Liver (tissue), 9 donors: ENCODE measurements around the gene CAVIN1. TPM values are rescaled to one million over a fixed set of nuclear protein-coding genes. Genes with fewer than 3 reads are reported as not detected.

ENCODE experiments used
- DNase-seq: peaks from one replicate; pipeline ENCODE4 v3.0.0-alpha.2; 2017; ENCODE audit warnings: low spot score
- H3K27ac ChIP-seq, 2 donors: one replicate each; pipeline ENCODE4 v1.7.0; 2013; ENCODE audit warnings: inconsistent platforms in 2 of 2, low read length in 2 of 2, control low read depth in 1 of 2, low read depth in 1 of 2, mild to moderate bottlenecking in 1 of 2
- H3K27me3 ChIP-seq, 4 donors: one replicate each; pipeline versions ENCODE4 v1.6.1 to v1.7.0; 2013; ENCODE audit warnings: low read length in 3 of 4, inconsistent platforms in 1 of 4, mild to moderate bottlenecking in 1 of 4, moderate library complexity in 1 of 4; ENCODE audit not compliant: control insufficient read depth in 4 of 4, insufficient read depth in 4 of 4
- H3K36me3 ChIP-seq, 4 donors: one replicate each; pipeline versions ENCODE4 v1.6.1 to v1.7.0; 2013; ENCODE audit warnings: low read length in 3 of 4, mild to moderate bottlenecking in 3 of 4, low read depth in 1 of 4, moderate library complexity in 1 of 4; ENCODE audit not compliant: control insufficient read depth in 4 of 4, insufficient read depth in 3 of 4
- H3K4me1 ChIP-seq, 4 donors: one replicate each; pipeline versions ENCODE4 v1.6.1 to v1.7.0; 2013; ENCODE audit warnings: low read length in 3 of 4, mild to moderate bottlenecking in 3 of 4, moderate library complexity in 1 of 4; ENCODE audit not compliant: control insufficient read depth in 4 of 4, insufficient read depth in 4 of 4
- H3K4me3 ChIP-seq, 3 donors: one replicate each; pipeline versions ENCODE4 v1.6.1 to v1.7.0; 2013; ENCODE audit warnings: low read length in 3 of 3, control low read depth in 1 of 3, low read depth in 1 of 3, mild to moderate bottlenecking in 1 of 3
- H3K9ac ChIP-seq, 2 donors: one replicate each; pipeline ENCODE4 v1.7.0; 2013; ENCODE audit warnings: low read length in 2 of 2, mild to moderate bottlenecking in 2 of 2, moderate library complexity in 2 of 2, control low read depth in 1 of 2, low read depth in 1 of 2
- H3K9me3 ChIP-seq, 4 donors: one replicate each; pipeline versions ENCODE4 v1.6.1 to v1.7.0; 2013; ENCODE audit warnings: low read length in 3 of 4; ENCODE audit not compliant: control insufficient read depth in 4 of 4
- ATF3 ChIP-seq: IDR thresholded peaks from 2 replicates; pipeline ENCODE4 v1.6.1; 2016; ENCODE audit warnings: antibody characterized with exemption
- CTCF ChIP-seq: fragments of 150-350 bp; IDR thresholded peaks from 2 replicates; pipeline ENCODE4 v1.5.1; 2017; ENCODE audit warnings: improper control_type of control experiment, low read depth, low read length; ENCODE audit not compliant: missing input control
- EGR1 ChIP-seq, 2 donors: IDR thresholded peaks; 2 replicates each; pipeline ENCODE4 v1.6.1; 2016 to 2018; ENCODE audit warnings: antibody characterized with exemption in 2 of 2, low read depth in 2 of 2
- FOXA1 ChIP-seq: IDR thresholded peaks from 2 replicates; pipeline ENCODE4 v1.6.1; 2016; ENCODE audit warnings: antibody characterized with exemption
- FOXA2 ChIP-seq: IDR thresholded peaks from 2 replicates; pipeline ENCODE4 v1.6.1; 2016; ENCODE audit warnings: antibody characterized with exemption
- GABPA ChIP-seq, 2 donors: IDR thresholded peaks in 1 of 2; conservative IDR thresholded peaks in 1 of 2; 2 replicates each; pipeline ENCODE4 v1.6.1; 2016; ENCODE audit warnings: antibody characterized with exemption in 2 of 2, mild to moderate bottlenecking in 1 of 2, moderate library complexity in 1 of 2
- HNF4A ChIP-seq, 2 donors: conservative IDR thresholded peaks; 2 replicates each; pipeline ENCODE4 v1.6.1; 2016; ENCODE audit warnings: antibody characterized with exemption in 2 of 2, mild to moderate bottlenecking in 2 of 2
- HNF4G ChIP-seq: IDR thresholded peaks from 2 replicates; pipeline ENCODE4 v1.6.1; 2016; ENCODE audit warnings: antibody characterized with exemption
- JUND ChIP-seq, 2 donors: IDR thresholded peaks; 2 replicates each; pipeline ENCODE4 v1.6.1; 2016; ENCODE audit warnings: antibody characterized with exemption in 2 of 2
- MAX ChIP-seq: IDR thresholded peaks from 2 replicates; pipeline ENCODE4 v1.6.1; 2016; ENCODE audit warnings: antibody characterized with exemption
- NR2F2 ChIP-seq: IDR thresholded peaks from 2 replicates; pipeline ENCODE4 v1.6.1; 2016; ENCODE audit warnings: antibody characterized with exemption
- RAD21 ChIP-seq, 2 donors: IDR thresholded peaks; 2 replicates each; pipeline ENCODE4 v1.6.1; 2016; ENCODE audit warnings: antibody characterized with exemption in 2 of 2, mild to moderate bottlenecking in 2 of 2
- SP1 ChIP-seq: IDR thresholded peaks from 2 replicates; pipeline ENCODE4 v1.6.1; 2018; ENCODE audit warnings: antibody characterized with exemption, mild to moderate bottlenecking
- TAF1 ChIP-seq: conservative IDR thresholded peaks from 2 replicates; pipeline ENCODE4 v1.6.1; 2016; ENCODE audit warnings: antibody characterized with exemption, mild to moderate bottlenecking
- YY1 ChIP-seq: IDR thresholded peaks from 2 replicates; pipeline ENCODE4 v1.6.1; 2016; ENCODE audit warnings: antibody characterized with exemption, mild to moderate bottlenecking
- ZBTB33 ChIP-seq: IDR thresholded peaks from 2 replicates; pipeline ENCODE4 v1.6.1; 2016; ENCODE audit warnings: antibody characterized with exemption
- WGBS: extraction: QIAGEN DNeasy Blood & Tissue Kit; methylation state at CpG from one replicate; pipeline ENCODE4 v1.1.7; 2013; 5-methylcytosine and 5-hydroxymethylcytosine counted together
- polyA plus RNA-seq, 2 donors: library from polyadenylated mRNA; stranded (reverse) in 1 of 2; unstranded in 1 of 2; fragments of 200-250 nt in 1 of 2; fragments of >200 nt in 1 of 2; fragmentation: Nextera tagmentation in 1 of 2; extraction: Ambion mirVana in 1 of 2; gene quantifications; one replicate each; pipeline versions ENCODE4 v1.2.1 to v1.2.3, GENCODE V29; 2013 to 2015
- total RNA-seq, 2 donors: library from RNA; depleted of rRNA; stranded (reverse); fragments of >200 nt; gene quantifications; one replicate each; pipeline ENCODE4 v1.2.3, GENCODE V29; 2014
- donor health status: healthy.
- donor health status: healthy.
- donor health status: healthy.
- donor health status: healthy.
- donor health status: healthy.

CAVIN1 gene
- total and polyA plus RNA-seq, 4 donors = 6.5 to 27.0 (median 14.4) TPM

- Histone ChIP-seq H3K4me1 (peaks cover 0 to 2% (median 0%) of the 10 kb centered on the region in 4 donors), H3K27me3 (no peaks in the 10 kb centered on the region), H3K4me3 (no peak overlapping the region), H3K9me3 (no peaks in the 10 kb centered on the region), H3K9ac (no peak overlapping the region), H3K27ac (no peak overlapping the region), H3K36me3 (no peaks in the 10 kb centered on the region)
- DNase-seq = no peak
- 79% methylated on average over 4 of the region's 4 CpGs for WGBS
- TF ChIP-seq HNF4G (no peak), FOXA2 (no peak), ZBTB33 (no peak)
These were observed 11.7 kb downstream of the CAVIN1 start for GRCh38 chr17:42411361-42411760.

GRCh38 chr17:42410319-42410685 lies 12.8 kb downstream of the CAVIN1 start:
- TF ChIP-seq CTCF = no peak
- no peak for TF ChIP-seq FOXA2
- TF ChIP-seq NR2F2 = no peak
- TF ChIP-seq FOXA1 = no peak
- TF ChIP-seq YY1 = no peak
- no peak for TF ChIP-seq RAD21 (IDR thresholded peaks at IDR 0.05)
- TF ChIP-seq HNF4A (conservative IDR thresholded peaks at IDR 0.05) = no peak
- no peak for TF ChIP-seq ATF3
- no peak for TF ChIP-seq JUND (IDR thresholded peaks at IDR 0.05)
- TF ChIP-seq GABPA (IDR thresholded peaks at IDR 0.05 in 1 of 2, conservative IDR thresholded peaks at IDR 0.05 in 1 of 2) = no peak
- no peak for TF ChIP-seq SP1
- no peak for TF ChIP-seq MAX
- no peak for TF ChIP-seq HNF4G
- no peak for TF ChIP-seq EGR1 (IDR thresholded peaks at IDR 0.05; ENCODE audit: low read depth in 2 of 2)
- no peak for TF ChIP-seq TAF1
- no peak for DNase-seq
- Histone ChIP-seq H3K36me3 (no peaks in the 10 kb centered on the region), H3K27me3 (no peaks in the 10 kb centered on the region), H3K27ac (no peak overlapping the region), H3K4me1 (peaks cover 0 to 2% (median 1%) of the 10 kb centered on the region in 4 donors), H3K9me3 (no peaks in the 10 kb centered on the region), H3K4me3 (no peak overlapping the region), H3K9ac (no peak overlapping the region)
- WGBS = 87% methylated on average over 5 of the region's 5 CpGs
